WTC11 (cell line): Measurements from ENCODE around the gene PLEKHA6. TPM values are rescaled to one million over a fixed set of nuclear protein-coding genes. Genes with fewer than 3 reads are reported as not detected.

Experiments
- ATAC-seq: fragments of 200-7000 bp; cut with Tn5 transposase; 2 replicates; pipeline ENCODE4 v1.10.0; 2021; ENCODE audit warnings: mild to moderate bottlenecking, moderate library complexity
- CTCF ChIA-PET: fragments of 300-600 bp; sonication (Branson Sonifier 250); formaldehyde crosslinking; loops from one replicate; lab custom pipeline; 2021; ENCODE audit warnings: antibody characterized with exemption; lab: Charles Lee
- POLR2A ChIA-PET: fragments of 350-600 bp; sonication (Branson Sonifier 250); formaldehyde crosslinking; loops from one replicate; lab custom pipeline; 2021; ENCODE audit warnings: antibody characterized with exemption; lab: Charles Lee
- DNase-seq: peaks from one replicate; pipeline ENCODE4 v3.0.0; 2021; ENCODE audit warnings: low spot score
- H3K27ac Mint-ChIP-seq: 2 replicates; pipeline ENCODE4 v1.8.0; 2021; ENCODE audit warnings: mixed read lengths
- H3K27me3 Mint-ChIP-seq: 2 replicates; pipeline ENCODE4 v1.8.0; 2021; ENCODE audit warnings: low read depth, mild to moderate bottlenecking, moderate library complexity, mixed read lengths
- H3K36me3 Mint-ChIP-seq: 2 replicates; pipeline ENCODE4 v1.8.0; 2021; ENCODE audit warnings: mixed read lengths
- H3K4me1 Mint-ChIP-seq: 2 replicates; pipeline ENCODE4 v1.8.0; 2022; ENCODE audit warnings: mixed read lengths
- H3K4me3 Mint-ChIP-seq: 2 replicates; pipeline ENCODE4 v1.8.0; 2021; ENCODE audit warnings: mild to moderate bottlenecking, moderate library complexity, mixed read lengths
- H3K9me3 Mint-ChIP-seq: 2 replicates; pipeline ENCODE4 v1.8.0; 2021; ENCODE audit warnings: mixed read lengths
- ATF6 ChIP-seq: sonication (generic); formaldehyde crosslinking; IDR thresholded peaks from 2 replicates; pipeline ENCODE4 v1.8.1; 2023; ENCODE audit warnings: mild to moderate bottlenecking, missing genetic modification reagents
- E2F5 ChIP-seq: sonication (generic); formaldehyde crosslinking; IDR thresholded peaks from 2 replicates; pipeline ENCODE4 v1.8.1; 2022; ENCODE audit warnings: mild to moderate bottlenecking, moderate library complexity, missing genetic modification reagents
- ESRRA ChIP-seq: sonication (generic); formaldehyde crosslinking; IDR thresholded peaks from 2 replicates; pipeline ENCODE4 v1.8.1; 2022; ENCODE audit warnings: mild to moderate bottlenecking, missing genetic modification reagents, borderline replicate concordance
- FOXP1 ChIP-seq: sonication (generic); formaldehyde crosslinking; IDR thresholded peaks from 2 replicates; pipeline ENCODE4 v1.8.0; 2022; ENCODE audit warnings: missing genetic modification reagents, mild to moderate bottlenecking, moderate library complexity, borderline replicate concordance
- HMGA2 ChIP-seq: fragments of 250-450 bp; sonication (Bioruptor Pico); IDR thresholded peaks from 2 replicates; pipeline ENCODE4 v1.4.0; 2021; ENCODE audit warnings: mild to moderate bottlenecking, moderate library complexity
- IRF1 ChIP-seq: sonication (generic); formaldehyde crosslinking; IDR thresholded peaks from 2 replicates; pipeline ENCODE4 v1.8.0; 2023; ENCODE audit warnings: missing genetic modification reagents
- JAZF1 ChIP-seq: fragments of 250-450 bp; sonication (Bioruptor Pico); IDR thresholded peaks from 2 replicates; pipeline ENCODE4 v1.9.0; 2021; ENCODE audit warnings: moderate library complexity, mild to moderate bottlenecking, inconsistent platforms
- NR3C1 ChIP-seq: sonication (generic); formaldehyde crosslinking; conservative IDR thresholded peaks from 2 replicates; pipeline ENCODE4 v1.8.1; 2023; ENCODE audit warnings: low read depth, mild to moderate bottlenecking, missing genetic modification reagents
- RORB ChIP-seq: fragments of 250-450 bp; sonication (Bioruptor Pico); IDR thresholded peaks from 2 replicates; pipeline ENCODE4 v1.9.0; 2021; ENCODE audit warnings: mild to moderate bottlenecking
- SMAD4 ChIP-seq: sonication (generic); formaldehyde crosslinking; IDR thresholded peaks from 2 replicates; pipeline ENCODE4 v1.8.0; 2022; ENCODE audit warnings: mild to moderate bottlenecking, missing genetic modification reagents
- SOX15 ChIP-seq: fragments of 250-450 bp; sonication (Bioruptor Pico); IDR thresholded peaks from 2 replicates; pipeline ENCODE4 v1.9.0; 2021; ENCODE audit warnings: mild to moderate bottlenecking
- ZBTB43 ChIP-seq: sonication (generic); formaldehyde crosslinking; IDR thresholded peaks from 2 replicates; pipeline ENCODE4 v1.8.1; 2023; ENCODE audit warnings: mild to moderate bottlenecking, missing genetic modification reagents
- ZMAT4 ChIP-seq: fragments of 250-450 bp; sonication (Bioruptor Pico); IDR thresholded peaks from 2 replicates; pipeline ENCODE4 v1.9.0; 2021; ENCODE audit warnings: mild to moderate bottlenecking
- ZNF219 ChIP-seq: sonication (generic); formaldehyde crosslinking; IDR thresholded peaks from 2 replicates; pipeline ENCODE4 v1.8.0; 2023; ENCODE audit warnings: missing genetic modification reagents, mild to moderate bottlenecking, borderline replicate concordance
- ZNF281 ChIP-seq: sonication (generic); formaldehyde crosslinking; IDR thresholded peaks from 2 replicates; pipeline ENCODE4 v1.8.0; 2023; ENCODE audit warnings: mild to moderate bottlenecking, missing genetic modification reagents
- ZNF425 ChIP-seq: fragments of 250-450 bp; sonication (Bioruptor Pico); conservative IDR thresholded peaks from 2 replicates; pipeline ENCODE4 v1.9.0; 2021; ENCODE audit warnings: mild to moderate bottlenecking
- ZNF532 ChIP-seq: fragments of 250-450 bp; sonication (Bioruptor Pico); IDR thresholded peaks from 2 replicates; pipeline ENCODE4 v1.9.0; 2021; ENCODE audit warnings: mild to moderate bottlenecking, borderline replicate concordance
- total RNA-seq: library from RNA; stranded (reverse); gene quantifications from 3 replicates; pipeline ENCODE4 v1.2.3, GENCODE V29; 2021

The PLEKHA6 gene
- total RNA-seq, 1 experiment from 2014 or later = 11.6 TPM

- TF ChIP-seq ZNF281 (CRISPR knock-in tag) (no peak), E2F5 (CRISPR knock-in tag) (no peak), ZNF219 (no peak), NR3C1 (CRISPR knock-in tag) (no peak), SOX15 (CRISPR knock-in tag) (no peak), JAZF1 (no peak), RORB (CRISPR knock-in tag) (no peak), SMAD4 (no peak), ZMAT4 (no peak), HMGA2 (CRISPR knock-in tag) (no peak), FOXP1 (CRISPR knock-in tag) (no peak), ZNF425 (CRISPR knock-in tag) (no peak)
Observed at GRCh38 chr1:204259196-204259595, 100.5 kb downstream of the PLEKHA6 start (continued).

- CTCF ChIA-PET = interaction anchor here (0.5 to 7.7 kb wide), 43 partner anchors 9 to 1331 kb away, joined by 3 to 97 read pairs (median 5); partner anchors contain the start of genes ETNK2, GOLT1A and PLEKHA6
- H3K27me3 Mint-ChIP-seq = no peaks in the 10 kb centered on the region
- H3K36me3 Mint-ChIP-seq = no peaks in the 10 kb centered on the region; the same call in 1 of the 2 replicates
- no peak overlapping the region for H3K27ac Mint-ChIP-seq
- DNase-seq = peak; percentile 86
- no peaks in the 10 kb centered on the region for H3K9me3 Mint-ChIP-seq
- H3K4me1 Mint-ChIP-seq = peaks cover 34% of the 10 kb centered on the region
- peak; percentile 71 for ATAC-seq
- no peak overlapping the region for H3K4me3 Mint-ChIP-seq
- POLR2A ChIA-PET = interaction anchor here (0.6 kb wide), 1 partner anchor 128 kb away, joined by 4 read pairs; no protein-coding TSS in a partner anchor
- TF ChIP-seq ZNF532 (no peak), ESRRA (CRISPR knock-in tag) (no peak), ZBTB43 (no peak), IRF1 (CRISPR knock-in tag) (no peak), ATF6 (CRISPR knock-in tag) (no peak), FOXP1 (CRISPR knock-in tag) (no peak)
Observed at GRCh38 chr1:204258213-204259115, 101.3 kb downstream of the PLEKHA6 start.
